ENCODE measurements around the gene INPP5A.

GRCh38 chr10:132534391-132535064 is 3.1 kb upstream of the INPP5A start:
- TF ChIP-seq CTCF (IDR thresholded peaks at IDR 0.05) (no peak), EZH2phosphoT487 (IDR thresholded peaks at IDR 0.05) (no peak)
